Type B pancreatic cell (in vitro differentiated cells): ENCODE measurements around the gene HCN2. TPM values are rescaled to one million over a fixed set of nuclear protein-coding genes. Genes with fewer than 3 reads are reported as not detected.

Experiments used
- DNase-seq: peaks from one replicate; pipeline ENCODE4 v3.0.0; 2021; ENCODE audit warnings: mixed read lengths; ENCODE audit not compliant: unreplicated experiment; ENCODE audit errors: extremely low spot score
- H3K27ac Mint-ChIP-seq: 2 replicates; pipeline ENCODE4 v1.8.0; 2021; ENCODE audit warnings: mild to moderate bottlenecking, mixed read lengths
- H3K27me3 Mint-ChIP-seq: 2 replicates; pipeline ENCODE4 v1.8.0; 2021; ENCODE audit warnings: mixed read lengths
- H3K36me3 Mint-ChIP-seq: 2 replicates; pipeline ENCODE4 v1.8.0; 2021; ENCODE audit warnings: mixed read lengths
- H3K4me1 Mint-ChIP-seq: one replicate; pipeline ENCODE4 v1.8.0; 2021; ENCODE audit warnings: mixed read lengths; ENCODE audit not compliant: unreplicated experiment
- H3K4me3 Mint-ChIP-seq: 2 replicates; pipeline ENCODE4 v1.8.0; 2021; ENCODE audit warnings: mild to moderate bottlenecking, mixed read lengths
- H3K9me3 Mint-ChIP-seq: 2 replicates; pipeline ENCODE4 v1.8.0; 2021; ENCODE audit warnings: mixed read lengths
- total RNA-seq: library from RNA; stranded (reverse); gene quantifications from 2 replicates; pipeline ENCODE4 v1.2.1, GENCODE V29; 2021; ENCODE audit warnings: low replicate concordance
- TF ChIP-seq, protein P1 (sequence below): fragments of 200-600 bp; sonication (generic); conservative IDR thresholded peaks from 2 replicates; pipeline ENCODE4 v1.5.0; 2021; ENCODE audit warnings: antibody characterized with exemption, mild to moderate bottlenecking

HCN2 gene
- total RNA-seq, 1 donor from 2014 or later, result 1.4 TPM

DNA sequence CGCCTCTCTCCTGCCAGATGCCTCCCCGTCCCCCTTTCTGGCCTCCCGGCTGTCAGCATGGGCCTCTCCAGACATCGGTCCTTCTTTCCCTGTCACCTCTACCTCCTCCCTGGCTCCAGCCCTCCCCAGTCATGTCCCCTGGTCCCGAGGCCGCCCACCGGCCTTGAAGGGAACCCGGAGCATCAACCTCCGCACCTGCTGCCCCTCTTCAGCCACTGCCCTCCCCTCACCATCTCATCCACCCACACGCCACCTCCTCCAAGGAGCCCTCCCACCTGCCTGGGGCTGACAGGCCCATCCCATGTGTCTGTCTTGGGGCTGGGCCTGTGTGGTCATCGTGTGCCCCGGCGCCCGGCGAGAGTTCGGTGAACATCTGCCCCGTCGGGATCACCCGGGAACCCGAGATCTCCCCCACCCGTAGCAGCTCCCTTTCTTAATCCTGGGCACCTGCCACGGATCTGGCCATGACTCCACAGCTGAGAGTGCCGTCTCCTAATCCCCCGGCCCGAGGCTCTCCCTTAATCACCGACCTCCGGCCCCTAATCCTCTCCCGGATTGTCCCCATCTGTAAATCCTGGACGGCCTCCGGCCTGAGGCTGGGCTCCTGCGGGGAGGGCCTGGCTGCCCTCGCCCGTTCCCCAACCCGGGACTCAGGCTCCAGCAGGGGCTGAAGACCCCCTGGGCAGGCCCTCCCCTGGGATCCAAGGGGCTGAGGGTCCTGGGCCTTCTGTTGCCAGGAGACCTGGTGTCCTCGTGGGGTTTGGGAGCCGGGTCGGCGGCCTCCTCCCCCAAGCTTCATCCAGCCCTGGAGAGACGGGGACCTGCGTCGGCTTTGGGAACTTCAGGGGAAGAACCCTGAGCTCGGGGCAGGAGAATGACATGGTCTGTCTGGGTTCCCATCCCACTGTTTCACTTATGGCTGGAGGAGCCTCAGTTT is 5.9 kb downstream of the HCN2 start:
- no peak overlapping the region for H3K4me3 Mint-ChIP-seq
- no peaks in the 10 kb centered on the region for H3K4me1 Mint-ChIP-seq
- peaks cover 42% of the 10 kb centered on the region for H3K27me3 Mint-ChIP-seq
- H3K36me3 Mint-ChIP-seq, result no peaks in the 10 kb centered on the region
- no peak overlapping the region for H3K27ac Mint-ChIP-seq
- TF ChIP-seq, protein P1, sequence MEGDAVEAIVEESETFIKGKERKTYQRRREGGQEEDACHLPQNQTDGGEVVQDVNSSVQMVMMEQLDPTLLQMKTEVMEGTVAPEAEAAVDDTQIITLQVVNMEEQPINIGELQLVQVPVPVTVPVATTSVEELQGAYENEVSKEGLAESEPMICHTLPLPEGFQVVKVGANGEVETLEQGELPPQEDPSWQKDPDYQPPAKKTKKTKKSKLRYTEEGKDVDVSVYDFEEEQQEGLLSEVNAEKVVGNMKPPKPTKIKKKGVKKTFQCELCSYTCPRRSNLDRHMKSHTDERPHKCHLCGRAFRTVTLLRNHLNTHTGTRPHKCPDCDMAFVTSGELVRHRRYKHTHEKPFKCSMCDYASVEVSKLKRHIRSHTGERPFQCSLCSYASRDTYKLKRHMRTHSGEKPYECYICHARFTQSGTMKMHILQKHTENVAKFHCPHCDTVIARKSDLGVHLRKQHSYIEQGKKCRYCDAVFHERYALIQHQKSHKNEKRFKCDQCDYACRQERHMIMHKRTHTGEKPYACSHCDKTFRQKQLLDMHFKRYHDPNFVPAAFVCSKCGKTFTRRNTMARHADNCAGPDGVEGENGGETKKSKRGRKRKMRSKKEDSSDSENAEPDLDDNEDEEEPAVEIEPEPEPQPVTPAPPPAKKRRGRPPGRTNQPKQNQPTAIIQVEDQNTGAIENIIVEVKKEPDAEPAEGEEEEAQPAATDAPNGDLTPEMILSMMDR, result no peak
- no peaks in the 10 kb centered on the region for H3K9me3 Mint-ChIP-seq
- DNase-seq, result no peak

DNA sequence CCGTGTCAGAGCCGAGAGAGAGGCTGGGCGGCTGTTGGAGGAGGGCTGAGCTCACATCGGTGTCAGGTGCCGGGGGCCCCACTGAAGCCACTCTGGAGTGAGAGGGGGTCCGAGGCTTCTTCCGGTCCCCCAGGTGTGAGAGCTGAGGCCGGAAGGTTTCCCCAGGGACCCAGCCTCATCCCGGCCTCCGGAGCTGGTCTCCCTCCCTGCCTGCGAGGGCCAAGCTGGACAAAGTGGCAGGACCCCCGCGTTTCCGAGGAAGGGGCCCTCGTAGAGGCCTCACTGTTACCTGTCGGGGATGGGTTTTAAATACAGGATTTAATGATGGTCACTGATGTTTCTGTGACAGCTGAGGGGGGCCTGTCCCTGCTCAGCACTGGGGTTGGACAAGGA is 6.6 kb downstream of the HCN2 start:
- no peak for DNase-seq
- Mint-ChIP-seq H3K27ac (no peak overlapping the region), H3K27me3 (peaks cover 39% of the 10 kb centered on the region), H3K36me3 (no peaks in the 10 kb centered on the region), H3K4me3 (no peak overlapping the region), H3K4me1 (no peaks in the 10 kb centered on the region), H3K9me3 (no peaks in the 10 kb centered on the region)
- TF ChIP-seq, protein P1, result no peak

DNA sequence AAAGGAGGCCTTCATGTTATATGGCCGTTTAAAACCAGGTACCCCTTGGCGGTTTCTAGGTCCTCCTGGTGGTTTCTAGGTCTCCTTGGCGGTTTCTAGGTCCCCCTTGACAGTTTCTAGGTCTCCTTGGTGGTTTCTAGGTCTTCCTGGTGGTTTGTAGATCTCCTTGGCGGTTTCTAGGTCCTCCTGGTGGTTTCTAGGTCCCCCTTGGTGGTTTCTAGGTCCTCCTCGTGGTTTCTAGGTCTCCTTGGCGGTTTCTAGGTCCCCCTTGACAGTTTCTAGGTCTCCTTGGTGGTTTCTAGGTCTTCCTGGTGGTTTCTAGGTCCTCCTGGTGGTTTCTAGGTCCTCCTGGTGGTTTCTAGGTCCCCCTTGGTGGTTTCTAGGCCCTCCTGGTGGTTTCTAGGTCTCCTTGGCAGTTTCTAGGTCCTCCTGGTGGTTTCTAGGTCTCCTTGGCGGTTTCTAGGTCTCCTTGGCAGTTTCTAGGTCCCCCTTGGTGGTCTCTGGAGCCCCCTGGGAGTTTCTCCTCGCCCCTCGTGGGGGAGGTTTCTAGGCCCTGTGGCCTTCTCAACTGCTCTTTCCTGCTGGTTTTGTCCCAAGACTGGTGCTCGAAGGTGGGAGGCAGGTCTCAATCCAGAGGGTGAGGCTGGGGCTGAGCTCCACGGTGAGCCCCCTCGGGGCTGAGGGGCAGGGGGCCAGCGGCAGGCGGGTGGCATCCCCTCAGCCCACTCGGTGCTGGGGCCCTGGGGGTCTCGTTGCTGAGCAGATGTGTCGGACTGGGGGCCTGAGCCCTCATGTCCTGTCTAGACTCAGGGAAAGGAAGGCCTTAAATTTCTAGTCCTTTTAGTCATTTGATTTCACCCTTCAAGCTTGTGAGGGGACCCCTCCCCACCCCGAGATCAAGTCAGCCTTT is 8.0 kb downstream of the HCN2 start:
- Mint-ChIP-seq H3K4me1 (no peaks in the 10 kb centered on the region), H3K9me3 (no peaks in the 10 kb centered on the region), H3K4me3 (no peak overlapping the region), H3K27me3 (peaks cover 28% of the 10 kb centered on the region), H3K36me3 (no peaks in the 10 kb centered on the region), H3K27ac (no peak overlapping the region)
- DNase-seq, result no peak
- TF ChIP-seq, protein P1, result no peak

DNA sequence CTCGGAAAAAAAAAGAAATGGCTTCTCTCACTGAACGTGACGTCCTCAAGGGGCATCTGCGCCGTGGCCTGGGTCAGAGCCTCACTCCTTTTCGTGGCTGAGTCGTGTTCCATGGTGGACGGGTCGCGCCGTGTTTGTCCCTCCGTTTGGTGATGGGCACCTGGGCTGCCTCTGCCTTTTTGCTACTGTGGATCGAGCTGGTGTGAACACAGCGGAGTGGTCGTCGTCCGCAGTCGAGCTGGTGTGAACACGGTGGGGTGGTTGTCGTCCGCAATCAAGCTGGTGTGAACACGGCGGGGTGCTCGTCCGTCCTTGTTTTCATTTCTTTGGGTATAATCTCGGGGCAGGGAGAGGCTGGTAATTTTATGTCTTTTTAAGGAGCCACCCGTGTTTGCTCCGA is 11.6 kb downstream of the HCN2 start:
- H3K27me3 Mint-ChIP-seq, result no peaks in the 10 kb centered on the region
- H3K4me3 Mint-ChIP-seq, result no peak overlapping the region
- H3K4me1 Mint-ChIP-seq, result no peaks in the 10 kb centered on the region
- no peak for DNase-seq
- TF ChIP-seq, protein P1, result no peak
- no peaks in the 10 kb centered on the region for H3K36me3 Mint-ChIP-seq
- H3K9me3 Mint-ChIP-seq, result no peaks in the 10 kb centered on the region
- no peak overlapping the region for H3K27ac Mint-ChIP-seq

DNA sequence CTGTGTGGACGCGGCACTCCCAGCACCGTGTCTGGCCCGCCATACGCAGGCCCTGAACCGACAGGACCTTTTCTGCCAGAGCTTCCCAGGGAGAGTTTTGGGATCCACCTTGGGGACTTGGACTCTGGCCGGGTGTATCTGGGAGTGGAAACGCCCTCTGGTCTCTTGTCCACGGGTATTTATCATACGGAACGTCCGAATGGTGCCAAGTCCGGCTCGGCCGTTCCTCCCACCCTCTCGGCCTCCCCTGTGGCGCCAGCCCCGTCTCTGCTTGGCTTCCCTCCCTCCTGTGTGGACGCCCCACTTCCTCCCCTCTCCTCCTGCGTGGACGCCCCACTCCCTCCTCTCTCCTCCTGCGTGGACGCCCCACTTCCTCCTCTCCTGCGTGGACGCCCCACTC is 12.1 kb downstream of the HCN2 start:
- no peaks in the 10 kb centered on the region for H3K27me3 Mint-ChIP-seq
- DNase-seq, result no peak
- no peaks in the 10 kb centered on the region for H3K9me3 Mint-ChIP-seq
- no peak overlapping the region for H3K4me3 Mint-ChIP-seq
- TF ChIP-seq, protein P1, result no peak
- H3K27ac Mint-ChIP-seq, result no peak overlapping the region
- H3K36me3 Mint-ChIP-seq, result no peaks in the 10 kb centered on the region
- no peaks in the 10 kb centered on the region for H3K4me1 Mint-ChIP-seq
